Suprapubic skin (tissue), 4 donors: Measurements from ENCODE around the gene BFSP1. TPM values are rescaled to one million over a fixed set of nuclear protein-coding genes. Genes with fewer than 3 reads are reported as not detected.

Experiments
- DNase-seq, 2 donors: peaks; one replicate each; pipeline ENCODE4 v3.0.0-alpha.2; 2019; ENCODE audit warnings: low spot score in 2 of 2
- H3K27ac ChIP-seq: fragments of 200-600 bp; sonication (generic); one replicate; pipeline ENCODE4 v1.5.1; 2019
- H3K27me3 ChIP-seq: fragments of 200-600 bp; sonication (generic); one replicate; pipeline ENCODE4 v1.5.1; 2019
- H3K36me3 ChIP-seq: fragments of 200-600 bp; sonication (generic); one replicate; pipeline ENCODE4 v1.5.1; 2019
- H3K4me1 ChIP-seq: fragments of 200-600 bp; sonication (generic); one replicate; pipeline ENCODE4 v1.5.1; 2019
- H3K4me3 ChIP-seq: fragments of 200-600 bp; sonication (generic); one replicate; pipeline ENCODE4 v1.5.1; 2019; ENCODE audit warnings: mild to moderate bottlenecking
- H3K9me3 ChIP-seq: fragments of 200-600 bp; sonication (generic); one replicate; pipeline ENCODE4 v1.5.1; 2019
- EP300 ChIP-seq: sonication (generic); formaldehyde crosslinking; IDR thresholded peaks from one replicate; pipeline ENCODE4 v1.6.1; 2017; ENCODE audit warnings: antibody characterized with exemption
- POLR2A ChIP-seq, 2 donors: fragments of 450-650 bp; IDR thresholded peaks; one replicate each; pipeline ENCODE4 v1.6.1; 2017; ENCODE audit warnings: antibody characterized with exemption in 2 of 2, mild to moderate bottlenecking in 2 of 2, moderate library complexity in 2 of 2
- POLR2AphosphoS5 ChIP-seq, 3 donors: sonication (generic); formaldehyde crosslinking; IDR thresholded peaks; one replicate each; pipeline ENCODE4 v1.6.1; 2017; ENCODE audit warnings: antibody characterized with exemption in 3 of 3
- WGBS: methylation state at CpG from one replicate; pipeline ENCODE4 v1.1.5; 2018; 5-methylcytosine and 5-hydroxymethylcytosine counted together
- total RNA-seq, 4 donors: library from RNA; depleted of rRNA; stranded (reverse); fragments of >200 nt; gene quantifications; one replicate each; pipeline ENCODE4 v1.1.0, GENCODE V29; 2016
- TF ChIP-seq, protein P1 (sequence below), 2 donors: fragments of 200-600 bp in 1 of 2; fragments of 450-650 bp in 1 of 2; sonication (generic) in 1 of 2; IDR thresholded peaks; one replicate each; pipeline ENCODE4 v1.5.1; 2016 to 2019; ENCODE audit warnings: antibody characterized with exemption in 2 of 2, mild to moderate bottlenecking in 1 of 2, moderate library complexity in 1 of 2

The BFSP1 gene
- total RNA-seq, 4 donors from 2014 or later, result 0.85 to 1.7 (median 1.4) TPM

DNA sequence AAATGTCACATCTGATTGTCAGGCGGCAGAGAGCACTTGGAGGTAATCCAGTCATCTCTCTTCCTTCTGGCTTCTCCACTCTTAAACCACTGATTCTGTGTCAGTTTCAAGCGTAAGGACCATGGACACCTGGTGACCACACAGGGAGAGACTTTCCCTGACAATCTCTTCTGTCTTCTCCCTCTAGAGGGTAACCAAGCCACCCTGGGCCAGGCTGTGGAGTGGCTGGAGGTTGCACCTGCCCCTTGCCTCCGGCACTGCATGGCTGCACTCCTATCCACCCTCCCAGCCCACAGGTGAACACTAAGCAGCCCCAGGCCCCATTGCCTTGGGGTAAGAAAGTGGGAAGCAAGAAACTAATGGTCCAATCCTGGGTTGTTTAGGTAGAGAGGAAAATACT, 78.7 kb downstream of the BFSP1 start:
- WGBS, result 70% methylated on average over 3 of the region's 3 CpGs
- no peak overlapping the region for H3K27ac ChIP-seq

GRCh38 chr20:17449031-17449430, 82.1 kb downstream of the BFSP1 start:
- Histone ChIP-seq H3K36me3 (no peaks in the 10 kb centered on the region), H3K4me3 (no peak overlapping the region), H3K4me1 (no peaks in the 10 kb centered on the region), H3K27ac (no peak overlapping the region), H3K27me3 (peaks cover 23% of the 10 kb centered on the region), H3K9me3 (no peaks in the 10 kb centered on the region)
- TF ChIP-seq, protein P1, sequence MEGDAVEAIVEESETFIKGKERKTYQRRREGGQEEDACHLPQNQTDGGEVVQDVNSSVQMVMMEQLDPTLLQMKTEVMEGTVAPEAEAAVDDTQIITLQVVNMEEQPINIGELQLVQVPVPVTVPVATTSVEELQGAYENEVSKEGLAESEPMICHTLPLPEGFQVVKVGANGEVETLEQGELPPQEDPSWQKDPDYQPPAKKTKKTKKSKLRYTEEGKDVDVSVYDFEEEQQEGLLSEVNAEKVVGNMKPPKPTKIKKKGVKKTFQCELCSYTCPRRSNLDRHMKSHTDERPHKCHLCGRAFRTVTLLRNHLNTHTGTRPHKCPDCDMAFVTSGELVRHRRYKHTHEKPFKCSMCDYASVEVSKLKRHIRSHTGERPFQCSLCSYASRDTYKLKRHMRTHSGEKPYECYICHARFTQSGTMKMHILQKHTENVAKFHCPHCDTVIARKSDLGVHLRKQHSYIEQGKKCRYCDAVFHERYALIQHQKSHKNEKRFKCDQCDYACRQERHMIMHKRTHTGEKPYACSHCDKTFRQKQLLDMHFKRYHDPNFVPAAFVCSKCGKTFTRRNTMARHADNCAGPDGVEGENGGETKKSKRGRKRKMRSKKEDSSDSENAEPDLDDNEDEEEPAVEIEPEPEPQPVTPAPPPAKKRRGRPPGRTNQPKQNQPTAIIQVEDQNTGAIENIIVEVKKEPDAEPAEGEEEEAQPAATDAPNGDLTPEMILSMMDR (IDR thresholded peaks at IDR 0.05), result no peak
- TF ChIP-seq POLR2A (IDR thresholded peaks at IDR 0.05) (no peak), POLR2AphosphoS5 (IDR thresholded peaks at IDR 0.05) (no peak), EP300 (no peak)
- DNase-seq, result no peak
- 77% methylated on average over 2 of the region's 2 CpGs for WGBS

More for the DNA sequence above, 78.7 kb downstream of the BFSP1 start:
- Histone ChIP-seq H3K36me3 (no peaks in the 10 kb centered on the region), H3K9me3 (no peaks in the 10 kb centered on the region), H3K27me3 (peaks cover 22% of the 10 kb centered on the region), H3K4me1 (no peaks in the 10 kb centered on the region), H3K4me3 (no peak overlapping the region)
- TF ChIP-seq, protein P1 (IDR thresholded peaks at IDR 0.05), result no peak
- TF ChIP-seq POLR2AphosphoS5 (IDR thresholded peaks at IDR 0.05) (no peak), EP300 (no peak), POLR2A (IDR thresholded peaks at IDR 0.05) (no peak)
- no peak for DNase-seq

DNA sequence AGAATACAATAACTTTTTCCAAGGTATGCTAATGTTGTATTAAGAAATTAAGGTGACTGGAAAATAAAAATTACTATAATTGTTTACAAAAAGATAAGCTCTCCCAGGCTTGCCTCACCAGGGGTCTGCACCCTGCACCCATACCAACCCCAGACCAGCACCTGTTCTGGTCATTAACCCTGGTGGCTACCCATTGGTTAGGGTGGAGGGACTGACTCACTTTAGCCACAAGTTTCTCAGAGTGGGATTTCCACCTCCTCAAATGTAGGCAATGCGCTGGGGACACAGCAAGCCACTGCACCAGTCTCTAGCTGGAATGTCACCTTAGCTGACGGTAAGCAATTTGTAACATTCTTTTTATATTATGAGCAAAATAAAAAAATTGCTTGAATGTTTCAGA, 83.1 kb downstream of the BFSP1 start:
- Histone ChIP-seq H3K4me1 (no peaks in the 10 kb centered on the region), H3K27ac (no peak overlapping the region), H3K9me3 (no peaks in the 10 kb centered on the region), H3K4me3 (no peak overlapping the region), H3K36me3 (no peaks in the 10 kb centered on the region), H3K27me3 (peaks cover 26% of the 10 kb centered on the region)
- TF ChIP-seq, protein P1 (IDR thresholded peaks at IDR 0.05), result no peak
- no peak for TF ChIP-seq EP300
- TF ChIP-seq POLR2AphosphoS5 (IDR thresholded peaks at IDR 0.05), result no peak
- no peak for TF ChIP-seq POLR2A (IDR thresholded peaks at IDR 0.05)
- DNase-seq, result no peak
- WGBS, result 97% methylated on average over 2 of the region's 2 CpGs

DNA sequence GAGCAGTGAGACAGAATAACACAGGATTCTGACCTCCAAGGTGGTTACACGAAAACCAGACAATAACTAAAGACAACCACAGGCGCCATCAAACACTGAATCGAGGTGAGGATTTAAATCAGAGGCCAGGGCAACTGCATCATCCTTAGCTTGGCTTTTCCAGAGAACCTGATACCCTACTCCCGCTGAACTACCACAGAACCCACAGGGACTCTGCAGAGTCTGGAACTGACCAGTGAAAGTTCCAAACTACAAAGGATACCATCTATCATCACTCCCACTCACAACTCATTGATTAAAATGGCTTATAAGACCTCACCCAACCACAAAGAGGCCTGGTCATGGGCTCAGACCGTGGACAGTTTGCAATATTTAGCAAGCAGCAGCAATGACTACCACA, 85.0 kb downstream of the BFSP1 start:
- 81% methylated on average over 5 of the region's 5 CpGs for WGBS
- H3K4me1 ChIP-seq, result no peaks in the 10 kb centered on the region
- no peaks in the 10 kb centered on the region for H3K36me3 ChIP-seq
- DNase-seq, result no peak
- no peaks in the 10 kb centered on the region for H3K9me3 ChIP-seq
- no peak overlapping the region for H3K4me3 ChIP-seq
- no peak overlapping the region for H3K27ac ChIP-seq
- TF ChIP-seq, protein P1 (IDR thresholded peaks at IDR 0.05), result no peak
- peaks cover 27% of the 10 kb centered on the region for H3K27me3 ChIP-seq

DNA sequence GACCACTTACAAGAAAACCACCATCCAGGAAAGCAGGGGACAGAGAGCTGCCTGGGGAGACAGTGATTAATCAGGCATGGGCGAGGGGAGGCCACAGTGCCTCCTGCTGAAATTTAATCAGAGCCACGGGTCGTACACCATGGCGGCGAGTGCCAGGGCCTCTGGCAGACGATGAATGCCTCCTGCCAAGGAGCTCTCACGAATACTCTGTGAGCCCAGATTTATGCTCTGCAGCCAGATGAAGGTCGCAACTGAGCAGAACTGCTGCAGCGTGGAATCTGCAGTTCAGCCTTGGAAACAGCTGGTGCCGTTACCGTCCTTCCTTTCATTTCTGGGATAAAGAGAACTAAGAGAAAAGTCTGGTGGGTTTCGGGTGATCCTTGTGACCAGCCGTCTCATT, 85.6 kb downstream of the BFSP1 start:
- H3K36me3 ChIP-seq, result no peaks in the 10 kb centered on the region
- TF ChIP-seq, protein P1 (IDR thresholded peaks at IDR 0.05), result no peak
- TF ChIP-seq POLR2AphosphoS5 (IDR thresholded peaks at IDR 0.05) (no peak), EP300 (no peak), POLR2A (IDR thresholded peaks at IDR 0.05) (no peak)
- H3K4me1 ChIP-seq, result no peaks in the 10 kb centered on the region
- H3K27ac ChIP-seq, result no peak overlapping the region
- 77% methylated on average over 4 of the region's 13 CpGs for WGBS
- peaks cover 27% of the 10 kb centered on the region for H3K27me3 ChIP-seq
- H3K9me3 ChIP-seq, result no peaks in the 10 kb centered on the region
- DNase-seq, result no peak
- no peak overlapping the region for H3K4me3 ChIP-seq
